ENCODE measurements around the gene TM4SF18. TPM values are rescaled to one million over a fixed set of nuclear protein-coding genes. Genes with fewer than 3 reads are reported as not detected.

Gene TM4SF18
- polyA plus RNA-seq, 1 donor (not counting 4 experiments of a cell fraction or from before 2014, with no cell fraction given) = not detected

GRCh38 chr3:149280671-149281349 lies 52.6 kb downstream of the TM4SF18 start:
- Histone ChIP-seq H3K9me1 (ENCODE audit: control insufficient read depth, extremely low read depth, insufficient read depth, low read length) (no peaks in the 10 kb centered on the region), H3K4me3 (ENCODE audit: control insufficient read depth in 2 of 3, extremely low read depth in 1 of 3, insufficient read depth in 2 of 3, low read depth in 1 of 3, low read length in 3 of 3) (no peak overlapping the region), H3K9ac (ENCODE audit: control insufficient read depth, extremely low read depth, insufficient read depth, low read length) (no peak overlapping the region), H3K4me1 (ENCODE audit: control insufficient read depth, extremely low read depth, insufficient read depth, low read length) (peaks cover 7% of the 10 kb centered on the region), H4K20me1 (ENCODE audit: control insufficient read depth, extremely low read depth, insufficient read depth, low read length) (no peaks in the 10 kb centered on the region), H2AFZ (ENCODE audit: control insufficient read depth, low read length) (no peak overlapping the region), H3K9me3 (ENCODE audit: control insufficient read depth, low read depth, low read length) (no peaks in the 10 kb centered on the region), H3K36me3 (ENCODE audit: control insufficient read depth in 2 of 2, extremely low read depth in 1 of 2, insufficient read depth in 2 of 2, low read length in 2 of 2) (no peaks in the 10 kb centered on the region), H3K4me2 (ENCODE audit: control insufficient read depth, extremely low read depth, insufficient read depth, low read depth, low read length) (no peak overlapping the region), H3K27me3 (ENCODE audit: control insufficient read depth, extremely low read depth, insufficient read depth, low read length) (no peaks in the 10 kb centered on the region), H3K27ac (ENCODE audit: control insufficient read depth, insufficient read depth, low read length) (no peak overlapping the region), H3K79me2 (ENCODE audit: control insufficient read depth, insufficient read depth, low read length) (no peaks in the 10 kb centered on the region)
- dilution Hi-C loops (cut with MboI; ENCODE audit: extremely low pct_ligation_motif_present, low sequenced_read_pairs) = no loop called here
- FAIRE-seq = no peak
- no peak for TF ChIP-seq EZH2 (IDR thresholded peaks at IDR 0.05; ENCODE audit: low read length)
- TF ChIP-seq CTCF (optimal IDR thresholded peaks at IDR 0.05 in 1 of 3, IDR thresholded peaks at IDR 0.05 in 1 of 3, conservative IDR thresholded peaks at IDR 0.05 in 1 of 3; ENCODE audit: extremely low read depth in 1 of 3, insufficient read depth in 2 of 3, low read length in 3 of 3) = no peak
- DNase-seq (ENCODE audit: low read depth, low spot score) = no peak

- H3K79me2 ChIP-seq (ENCODE audit: control insufficient read depth, insufficient read depth, low read length) = no peaks in the 10 kb centered on the region
- H3K27me3 ChIP-seq (ENCODE audit: control insufficient read depth, extremely low read depth, insufficient read depth, low read length) = no peaks in the 10 kb centered on the region
- H3K4me2 ChIP-seq (ENCODE audit: control insufficient read depth, extremely low read depth, insufficient read depth, low read depth, low read length) = no peak overlapping the region
- H3K36me3 ChIP-seq (ENCODE audit: control insufficient read depth in 2 of 2, extremely low read depth in 1 of 2, insufficient read depth in 2 of 2, low read length in 2 of 2) = no peaks in the 10 kb centered on the region
- TF ChIP-seq EZH2 (IDR thresholded peaks at IDR 0.05; ENCODE audit: low read length) = no peak
- TF ChIP-seq CTCF (optimal IDR thresholded peaks at IDR 0.05 in 1 of 3, IDR thresholded peaks at IDR 0.05 in 1 of 3, conservative IDR thresholded peaks at IDR 0.05 in 1 of 3; ENCODE audit: extremely low read depth in 1 of 3, insufficient read depth in 2 of 3, low read length in 3 of 3) = no peak
- H3K27ac ChIP-seq (ENCODE audit: control insufficient read depth, insufficient read depth, low read length) = no peak overlapping the region
- H3K4me1 ChIP-seq (ENCODE audit: control insufficient read depth, extremely low read depth, insufficient read depth, low read length) = peaks cover 7% of the 10 kb centered on the region
- DNase-seq (ENCODE audit: low read depth, low spot score) (no peak), FAIRE-seq (no peak)
- H3K9me3 ChIP-seq (ENCODE audit: control insufficient read depth, low read depth, low read length) = no peaks in the 10 kb centered on the region
- no peak overlapping the region for H2AFZ ChIP-seq (ENCODE audit: control insufficient read depth, low read length)
- H3K9ac ChIP-seq (ENCODE audit: control insufficient read depth, extremely low read depth, insufficient read depth, low read length) = no peak overlapping the region
- no peaks in the 10 kb centered on the region for H4K20me1 ChIP-seq (ENCODE audit: control insufficient read depth, extremely low read depth, insufficient read depth, low read length)
- no peak overlapping the region for H3K4me3 ChIP-seq (ENCODE audit: control insufficient read depth in 2 of 3, extremely low read depth in 1 of 3, insufficient read depth in 2 of 3, low read depth in 1 of 3, low read length in 3 of 3)
- dilution Hi-C loops (cut with MboI; ENCODE audit: extremely low pct_ligation_motif_present, low sequenced_read_pairs) = no loop called here
- H3K9me1 ChIP-seq (ENCODE audit: control insufficient read depth, extremely low read depth, insufficient read depth, low read length) = no peaks in the 10 kb centered on the region
Measured at GRCh38 chr3:149278911-149279310, 54.5 kb downstream of the TM4SF18 start.
